Adipocyte (in vitro differentiated cells): ENCODE data around the gene TMEM156.
A peak's percentile ranks its signal among the peaks of the same experiment; 100 is the strongest.
"Not testable (repeated sequence)": the region's sequence is repeated elsewhere in the genome, so short reads cannot be mapped to it uniquely, and the experiment has no call there.

Experiments
- DNase-seq: peaks from one replicate; pipeline ENCODE4 v3.0.0-alpha.2; 2015; ENCODE audit warnings: low read depth
- H3K27me3 ChIP-seq: replicated peaks from 2 replicates; pipeline ENCODE4 v1.7.0; 2013; ENCODE audit warnings: mild to moderate bottlenecking, low read length, moderate library complexity; ENCODE audit not compliant: control insufficient read depth, insufficient read depth
- H3K36me3 ChIP-seq: 2 replicates; pipeline ENCODE4 v1.7.0; 2013; ENCODE audit warnings: low read length, mild to moderate bottlenecking, moderate library complexity; ENCODE audit not compliant: control insufficient read depth, insufficient read depth, severe bottlenecking
- H3K4me1 ChIP-seq: 2 replicates; pipeline ENCODE4 v1.7.0; 2013; ENCODE audit warnings: mild to moderate bottlenecking, low read length, moderate library complexity; ENCODE audit not compliant: control insufficient read depth, insufficient read depth
- H3K4me3 ChIP-seq: 2 replicates; pipeline ENCODE4 v1.7.0; 2013; ENCODE audit warnings: mild to moderate bottlenecking, low read length, moderate library complexity
- H3K9ac ChIP-seq: 2 replicates; pipeline ENCODE4 v1.7.0; 2013; ENCODE audit warnings: mild to moderate bottlenecking, low read length, moderate library complexity
- H3K9me3 ChIP-seq: 2 replicates; pipeline ENCODE4 v1.7.0; 2013; ENCODE audit warnings: mild to moderate bottlenecking, low read length, moderate library complexity; ENCODE audit not compliant: control insufficient read depth

The TMEM156 gene

GRCh38 chr4:38976308-38976707 is 55.9 kb downstream of the TMEM156 start:
- peaks cover 10% of the 10 kb centered on the region for H3K4me1 ChIP-seq
- H3K9me3 ChIP-seq: no peaks in the 10 kb centered on the region
- no peak overlapping the region for H3K9ac ChIP-seq
- no peak for DNase-seq
- H3K36me3 ChIP-seq: no peaks in the 10 kb centered on the region
- H3K4me3 ChIP-seq: no peak overlapping the region
- no peaks in the 10 kb centered on the region for H3K27me3 ChIP-seq

GRCh38 chr4:38968668-38969067 is 63.5 kb downstream of the TMEM156 start:
- no peaks in the 10 kb centered on the region for H3K27me3 ChIP-seq
- peaks cover 15% of the 10 kb centered on the region for H3K4me1 ChIP-seq
- no peak overlapping the region for H3K4me3 ChIP-seq
- no peaks in the 10 kb centered on the region for H3K36me3 ChIP-seq
- DNase-seq: no peak
- no peaks in the 10 kb centered on the region for H3K9me3 ChIP-seq
- no peak overlapping the region for H3K9ac ChIP-seq

GRCh38 chr4:38967260-38968095 is 64.7 kb downstream of the TMEM156 start:
- DNase-seq: peak; percentile 96

GRCh38 chr4:38965866-38966265 is 66.3 kb downstream of the TMEM156 start:
- H3K9me3 ChIP-seq: no peaks in the 10 kb centered on the region
- H3K27me3 ChIP-seq: no peaks in the 10 kb centered on the region
- peaks cover 15% of the 10 kb centered on the region for H3K4me1 ChIP-seq
- H3K4me3 ChIP-seq: no peak overlapping the region
- DNase-seq: no peak
- no peak overlapping the region for H3K9ac ChIP-seq
- no peaks in the 10 kb centered on the region for H3K36me3 ChIP-seq

More at GRCh38 chr4:38967260-38968095, 64.7 kb downstream of the TMEM156 start:
- H3K9ac ChIP-seq: peak overlapping the region; percentile 70
- H3K36me3 ChIP-seq: no peaks in the 10 kb centered on the region
- no peaks in the 10 kb centered on the region for H3K9me3 ChIP-seq
- H3K4me1 ChIP-seq: peaks cover 15% of the 10 kb centered on the region
- no peaks in the 10 kb centered on the region for H3K27me3 ChIP-seq
- no peak overlapping the region for H3K4me3 ChIP-seq

- H3K27me3 ChIP-seq: no peaks in the 10 kb centered on the region
- no peak overlapping the region for H3K4me3 ChIP-seq
- no peaks in the 10 kb centered on the region for H3K36me3 ChIP-seq
- H3K9ac ChIP-seq: no peak overlapping the region
- DNase-seq: no peak
- H3K4me1 ChIP-seq: peaks cover 15% of the 10 kb centered on the region
- no peaks in the 10 kb centered on the region for H3K9me3 ChIP-seq
Measured at GRCh38 chr4:38964942-38965775, 67.0 kb downstream of the TMEM156 start.

- not testable (repeated sequence) for H3K36me3 ChIP-seq, H3K4me1 ChIP-seq, DNase-seq, H3K27me3 ChIP-seq, H3K9me3 ChIP-seq, H3K4me3 ChIP-seq, H3K9ac ChIP-seq
Measured at GRCh38 chr4:38959248-38959647, 73.0 kb downstream of the TMEM156 start.

- no peak overlapping the region for H3K4me3 ChIP-seq
- no peak overlapping the region for H3K9ac ChIP-seq
- no peaks in the 10 kb centered on the region for H3K9me3 ChIP-seq
- no peaks in the 10 kb centered on the region for H3K27me3 ChIP-seq
- peak; percentile 30 for DNase-seq
- no peaks in the 10 kb centered on the region for H3K36me3 ChIP-seq
- H3K4me1 ChIP-seq: peaks cover 7% of the 10 kb centered on the region
Measured at GRCh38 chr4:38958453-38959190, 73.6 kb downstream of the TMEM156 start.

- no peaks in the 10 kb centered on the region for H3K36me3 ChIP-seq
- H3K4me3 ChIP-seq: no peak overlapping the region
- H3K9me3 ChIP-seq: no peaks in the 10 kb centered on the region
- peaks cover 7% of the 10 kb centered on the region for H3K4me1 ChIP-seq
- no peak for DNase-seq
- no peak overlapping the region for H3K9ac ChIP-seq
- no peaks in the 10 kb centered on the region for H3K27me3 ChIP-seq
Measured at GRCh38 chr4:38957893-38958292, 74.3 kb downstream of the TMEM156 start.

- DNase-seq: peak; percentile 49
- Histone ChIP-seq H3K27me3 (no peaks in the 10 kb centered on the region), H3K36me3 (no peaks in the 10 kb centered on the region), H3K4me1 (peaks cover 7% of the 10 kb centered on the region), H3K9ac (no peak overlapping the region), H3K4me3 (no peak overlapping the region), H3K9me3 (no peaks in the 10 kb centered on the region)
Measured at GRCh38 chr4:38957261-38957815, 74.9 kb downstream of the TMEM156 start.

GRCh38 chr4:38955957-38956356 is 76.3 kb downstream of the TMEM156 start:
- Histone ChIP-seq H3K9ac (no peak overlapping the region), H3K4me1 (peaks cover 7% of the 10 kb centered on the region), H3K4me3 (no peak overlapping the region), H3K9me3 (no peaks in the 10 kb centered on the region), H3K27me3 (no peaks in the 10 kb centered on the region), H3K36me3 (no peaks in the 10 kb centered on the region)
- no peak for DNase-seq

- no peak for DNase-seq
- no peaks in the 10 kb centered on the region for H3K27me3 ChIP-seq
- no peak overlapping the region for H3K4me3 ChIP-seq
- no peak overlapping the region for H3K9ac ChIP-seq
- H3K36me3 ChIP-seq: no peaks in the 10 kb centered on the region
- H3K4me1 ChIP-seq: peaks cover 16% of the 10 kb centered on the region
- H3K9me3 ChIP-seq: no peaks in the 10 kb centered on the region
Measured at GRCh38 chr4:38954727-38955126, 77.5 kb downstream of the TMEM156 start.
